ENCODE data around the gene PLA2G1B. TPM values are rescaled to one million over a fixed set of nuclear protein-coding genes. Genes with fewer than 3 reads are reported as not detected.

The PLA2G1B gene
- total RNA-seq, 4 donors from 2014 or later: not detected

DNA sequence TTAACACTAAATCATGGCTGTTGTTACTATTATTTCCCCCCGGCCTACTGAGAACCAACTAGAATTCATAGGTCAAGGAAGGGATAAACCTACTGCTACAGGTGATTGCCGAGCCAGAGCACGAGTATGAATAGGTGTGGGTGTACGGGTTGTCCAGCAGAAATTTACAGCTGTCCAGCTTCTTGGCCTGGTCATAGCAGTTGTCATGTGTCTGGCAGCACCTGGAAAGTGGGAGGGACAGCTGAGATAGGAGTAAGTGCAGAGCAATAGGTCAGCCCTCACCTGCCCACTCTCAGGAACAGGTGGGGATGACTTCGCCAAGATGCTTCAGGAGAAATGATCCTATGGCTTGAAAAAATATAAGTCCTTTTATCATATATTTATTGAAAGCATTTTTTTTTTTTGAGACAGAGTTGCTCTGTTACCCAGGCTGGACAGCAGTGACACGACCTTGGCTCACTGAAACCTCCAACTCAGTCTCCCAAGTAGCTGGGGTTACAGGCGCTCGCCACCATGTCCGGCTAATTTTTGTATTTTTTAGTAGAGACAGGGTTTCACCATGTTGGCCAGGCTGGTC lies 2.6 kb downstream of the PLA2G1B start:
- Histone ChIP-seq H3K36me3 (no peaks in the 10 kb centered on the region), H3K27me3 (no peaks in the 10 kb centered on the region), H3K9me3 (no peaks in the 10 kb centered on the region), H3K4me3 (no peak overlapping the region), H3K27ac (no peak overlapping the region), H3K4me1 (peaks cover 0 to 12% (median 2%) of the 10 kb centered on the region in 3 donors)
- TF ChIP-seq POLR2AphosphoS5 (IDR thresholded peaks at IDR 0.05) (no peak), EP300 (IDR thresholded peaks at IDR 0.05) (no peak), POLR2A (IDR thresholded peaks at IDR 0.05) (no peak)
- TF ChIP-seq, protein P1, sequence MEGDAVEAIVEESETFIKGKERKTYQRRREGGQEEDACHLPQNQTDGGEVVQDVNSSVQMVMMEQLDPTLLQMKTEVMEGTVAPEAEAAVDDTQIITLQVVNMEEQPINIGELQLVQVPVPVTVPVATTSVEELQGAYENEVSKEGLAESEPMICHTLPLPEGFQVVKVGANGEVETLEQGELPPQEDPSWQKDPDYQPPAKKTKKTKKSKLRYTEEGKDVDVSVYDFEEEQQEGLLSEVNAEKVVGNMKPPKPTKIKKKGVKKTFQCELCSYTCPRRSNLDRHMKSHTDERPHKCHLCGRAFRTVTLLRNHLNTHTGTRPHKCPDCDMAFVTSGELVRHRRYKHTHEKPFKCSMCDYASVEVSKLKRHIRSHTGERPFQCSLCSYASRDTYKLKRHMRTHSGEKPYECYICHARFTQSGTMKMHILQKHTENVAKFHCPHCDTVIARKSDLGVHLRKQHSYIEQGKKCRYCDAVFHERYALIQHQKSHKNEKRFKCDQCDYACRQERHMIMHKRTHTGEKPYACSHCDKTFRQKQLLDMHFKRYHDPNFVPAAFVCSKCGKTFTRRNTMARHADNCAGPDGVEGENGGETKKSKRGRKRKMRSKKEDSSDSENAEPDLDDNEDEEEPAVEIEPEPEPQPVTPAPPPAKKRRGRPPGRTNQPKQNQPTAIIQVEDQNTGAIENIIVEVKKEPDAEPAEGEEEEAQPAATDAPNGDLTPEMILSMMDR (IDR thresholded peaks at IDR 0.05): no peak
- 38 to 55% methylated on average over 7 to 8 of the region's 9 CpGs for WGBS, 2 donors (ENCODE audit: low coverage in 1 of 2)
- ATAC-seq: no peak

DNA sequence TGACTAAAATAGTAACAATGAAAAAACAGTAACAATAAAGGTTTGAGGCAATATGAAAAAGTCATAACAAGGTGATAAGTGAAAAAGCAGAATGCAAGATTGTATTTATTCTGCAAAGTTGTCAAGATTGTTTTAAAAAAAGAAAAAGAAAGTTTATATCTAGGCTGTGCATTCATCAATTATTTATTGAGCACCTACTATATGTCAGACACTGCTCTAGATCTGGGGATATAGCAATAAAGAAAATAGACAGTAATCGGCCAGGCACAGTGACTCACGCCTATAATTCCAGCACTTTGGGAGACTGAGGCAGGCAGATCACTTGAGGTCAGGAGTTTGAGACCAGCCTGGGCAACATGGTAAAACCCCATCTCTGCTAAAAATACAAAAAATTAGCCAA lies 3.8 kb downstream of the PLA2G1B start:
- H3K4me1 ChIP-seq: peaks cover 0 to 12% (median 2%) of the 10 kb centered on the region in 3 donors
- H3K36me3 ChIP-seq: no peaks in the 10 kb centered on the region
- no peaks in the 10 kb centered on the region for H3K9me3 ChIP-seq
- no peak for ATAC-seq
- TF ChIP-seq, protein P1 (IDR thresholded peaks at IDR 0.05): no peak
- TF ChIP-seq EP300 (IDR thresholded peaks at IDR 0.05) (no peak), POLR2AphosphoS5 (IDR thresholded peaks at IDR 0.05) (no peak), POLR2A (IDR thresholded peaks at IDR 0.05) (no peak)
- WGBS, 2 donors (ENCODE audit: low coverage in 1 of 2): 79 to 95% methylated on average over 2 of the region's 2 CpGs
- H3K4me3 ChIP-seq: no peak overlapping the region
- H3K27ac ChIP-seq: no peak overlapping the region
- H3K27me3 ChIP-seq: no peaks in the 10 kb centered on the region

DNA sequence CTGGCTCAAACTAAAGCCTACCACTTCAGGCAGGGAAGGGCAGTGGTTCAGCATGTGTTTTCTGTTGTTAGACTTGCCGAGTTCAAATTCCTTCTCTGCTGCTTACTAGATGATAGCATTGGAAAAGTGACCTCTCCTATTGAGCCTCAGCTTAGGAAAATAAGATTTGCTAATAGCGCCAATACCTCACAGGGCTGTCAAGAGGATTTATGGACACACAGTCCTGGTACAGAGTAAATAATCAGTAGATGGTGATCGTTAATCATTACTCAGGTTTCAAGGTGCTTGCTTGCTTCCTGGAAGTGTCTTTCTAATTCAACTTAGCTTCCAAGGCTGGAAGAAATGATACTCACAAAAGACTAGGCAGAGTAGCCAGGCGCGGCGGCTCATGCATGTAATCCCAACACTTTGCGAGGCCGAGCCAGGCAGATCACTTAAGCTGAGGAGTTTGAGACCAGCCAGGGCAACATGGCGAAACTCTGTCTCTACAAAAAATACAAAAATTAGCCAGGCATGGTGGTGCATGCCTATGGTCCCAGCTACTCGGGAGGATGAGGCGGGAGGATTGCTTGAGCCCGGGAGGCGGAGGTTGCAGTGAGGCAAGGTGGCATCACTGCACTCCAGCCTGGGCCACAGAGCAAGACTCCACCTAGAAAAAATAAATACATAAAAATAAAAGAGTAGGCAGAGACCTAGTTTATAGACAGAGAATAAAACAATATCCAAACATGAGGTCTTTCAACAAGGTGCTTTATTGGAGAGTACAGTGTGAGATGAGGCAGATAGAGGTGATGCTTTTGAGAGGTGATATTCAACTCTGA lies 6.0 kb downstream of the PLA2G1B start:
- ATAC-seq: no peak
- no peaks in the 10 kb centered on the region for H3K36me3 ChIP-seq
- H3K9me3 ChIP-seq: no peaks in the 10 kb centered on the region
- H3K4me3 ChIP-seq: no peak overlapping the region
- H3K4me1 ChIP-seq: peaks cover 0 to 23% (median 2%) of the 10 kb centered on the region in 3 donors
- H3K27ac ChIP-seq: no peak overlapping the region
- TF ChIP-seq POLR2A (IDR thresholded peaks at IDR 0.05) (no peak), EP300 (IDR thresholded peaks at IDR 0.05) (no peak), POLR2AphosphoS5 (IDR thresholded peaks at IDR 0.05) (no peak)
- TF ChIP-seq, protein P1 (IDR thresholded peaks at IDR 0.05): no peak
- no peaks in the 10 kb centered on the region for H3K27me3 ChIP-seq
- 52 to 61% methylated on average over 6 to 10 of the region's 13 CpGs for WGBS, 2 donors (ENCODE audit: low coverage in 1 of 2)

DNA sequence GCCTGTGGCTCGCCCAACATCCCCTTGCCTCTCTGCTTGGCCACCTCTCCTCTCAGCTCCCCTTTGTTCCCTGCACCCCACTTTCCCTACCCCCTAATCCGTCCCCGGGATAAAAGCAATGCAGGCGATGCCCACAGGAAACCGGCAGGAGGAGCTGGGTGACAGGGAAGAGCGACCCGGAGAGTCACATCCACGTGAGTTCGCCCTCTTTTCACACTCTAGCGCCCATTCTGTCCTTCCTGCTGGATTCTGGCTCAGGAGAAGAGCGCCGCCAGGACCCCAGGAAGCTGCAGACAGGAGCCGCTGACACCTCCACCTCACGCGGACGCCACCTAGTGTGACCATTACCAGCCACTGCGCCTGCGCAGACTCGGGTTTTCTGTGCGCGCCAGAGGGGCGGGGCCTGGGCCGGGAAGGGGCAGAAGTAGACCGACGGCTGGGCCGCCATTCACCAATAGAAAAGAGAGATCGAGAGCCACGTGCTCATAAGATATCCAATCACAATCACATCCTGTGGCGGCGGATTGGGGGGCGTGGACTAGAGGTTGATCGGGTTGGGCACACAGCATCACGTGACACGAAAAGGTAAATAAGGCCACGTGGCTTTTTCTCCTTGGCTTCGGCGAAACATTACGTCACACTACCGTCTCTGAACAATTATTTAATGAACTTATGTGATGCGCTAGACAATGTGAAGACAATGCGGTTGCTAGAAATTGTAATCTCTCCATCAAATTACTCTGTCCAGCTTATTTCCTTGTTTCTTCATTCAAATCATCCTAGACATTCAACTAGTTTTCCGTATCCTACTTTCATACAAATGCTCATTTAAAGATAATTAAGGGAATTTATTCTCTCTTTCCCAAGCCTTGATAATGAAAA lies 10.1 kb downstream of the PLA2G1B start:
- TF ChIP-seq EP300 (IDR thresholded peaks at IDR 0.05) (no peak), POLR2A (IDR thresholded peaks at IDR 0.05) (peak; percentile 58 to 67), POLR2AphosphoS5 (IDR thresholded peaks at IDR 0.05) (peak; percentile 81)
- TF ChIP-seq, protein P1 (IDR thresholded peaks at IDR 0.05): peak in 3 of 4 experiments; percentile 71 to 85 (median 81)
- Histone ChIP-seq H3K4me3 (peak overlapping the region; percentile 45 to 62), H3K27me3 (no peaks in the 10 kb centered on the region), H3K27ac (peak overlapping the region; percentile 25 to 88 (median 83)), H3K9me3 (no peaks in the 10 kb centered on the region), H3K4me1 (peaks cover 0 to 17% (median 0%) of the 10 kb centered on the region in 3 donors), H3K36me3 (no peaks in the 10 kb centered on the region)
- WGBS, 2 donors (ENCODE audit: low coverage in 1 of 2): 0 to 1% methylated on average over 14 to 31 of the region's 42 CpGs
- ATAC-seq: peak; percentile 100

All from gastroesophageal sphincter (tissue), 4 donors.